EH (cell line): ENCODE measurements around the gene ACLY.
"Not testable (repeated sequence)": the region's sequence is repeated elsewhere in the genome, so short reads cannot be mapped to it uniquely, and the experiment has no call there.

ENCODE experiments used
- DNase-seq: peaks from one replicate; pipeline ENCODE4 v3.0.0-alpha.2; 2015; ENCODE audit warnings: low read depth

Gene ACLY

GRCh38 chr17:41910701-41911391, 7.9 kb downstream of the ACLY start:
- peak; percentile 99 for DNase-seq

GRCh38 chr17:41909088-41909487, 9.7 kb downstream of the ACLY start:
- no peak for DNase-seq

GRCh38 chr17:41907633-41908539, 10.9 kb downstream of the ACLY start:
- peak; percentile 44 for DNase-seq

- DNase-seq, result peak; percentile 87
These were observed 11.6 kb downstream of the ACLY start for GRCh38 chr17:41907185-41907556.

- peak; percentile 60 for DNase-seq
These were observed 12.1 kb downstream of the ACLY start for GRCh38 chr17:41906465-41907184.

- no peak for DNase-seq
These were observed 13.6 kb downstream of the ACLY start for GRCh38 chr17:41905172-41905571.

GRCh38 chr17:41904242-41904841, 14.4 kb downstream of the ACLY start:
- DNase-seq, result no peak

GRCh38 chr17:41901646-41902045, 17.1 kb downstream of the ACLY start:
- no peak for DNase-seq

GRCh38 chr17:41896726-41897125, 22.0 kb downstream of the ACLY start:
- no peak for DNase-seq

- DNase-seq, result peak; percentile 27
These were observed 23.1 kb downstream of the ACLY start for GRCh38 chr17:41895617-41896016.

GRCh38 chr17:41894791-41895331, 23.9 kb downstream of the ACLY start:
- peak; percentile 96 for DNase-seq

GRCh38 chr17:41893384-41893783, 25.4 kb downstream of the ACLY start:
- DNase-seq, result no peak

GRCh38 chr17:41892021-41892376, 26.8 kb downstream of the ACLY start:
- no peak for DNase-seq

- peak; percentile 31 for DNase-seq
These were observed 27.4 kb downstream of the ACLY start for GRCh38 chr17:41891135-41892020.

- DNase-seq, result no peak
These were observed 30.3 kb downstream of the ACLY start for GRCh38 chr17:41888332-41888965.

GRCh38 chr17:41885733-41886132, 33.0 kb downstream of the ACLY start:
- DNase-seq, result no peak

GRCh38 chr17:41882756-41883155, 36.0 kb downstream of the ACLY start:
- no peak for DNase-seq

GRCh38 chr17:41880130-41880529, 38.6 kb downstream of the ACLY start:
- DNase-seq, result no peak

- DNase-seq, result not testable (repeated sequence)
These were observed 44.5 kb downstream of the ACLY start for GRCh38 chr17:41874293-41874670.

- DNase-seq, result peak; percentile 68
These were observed 45.0 kb downstream of the ACLY start for GRCh38 chr17:41873559-41874292.
